GM21717 (cell line): ENCODE results near the gene USP24.
"Not testable (repeated sequence)": the region's sequence is repeated elsewhere in the genome, so short reads cannot be mapped to it uniquely, and the experiment has no call there.

Source experiments
- ATAC-seq: cut with Tn5 transposase; IDR thresholded peaks from one replicate; pipeline ENCODE4 v1.9.1; 2021; ENCODE audit warnings: mild to moderate bottlenecking, moderate library complexity; ENCODE audit not compliant: unreplicated experiment

The USP24 gene

GRCh38 chr1:55129194-55129728 lies 85.9 kb downstream of the USP24 start:
- ATAC-seq: no peak

- no peak for ATAC-seq
These were observed 86.7 kb downstream of the USP24 start for GRCh38 chr1:55128418-55128995.

- peak; percentile 81 for ATAC-seq
These were observed 87.3 kb downstream of the USP24 start for GRCh38 chr1:55127827-55128343.

- peak; percentile 48 for ATAC-seq
These were observed 90.7 kb downstream of the USP24 start for GRCh38 chr1:55124470-55124869.

- no peak for ATAC-seq
These were observed 94.6 kb downstream of the USP24 start for GRCh38 chr1:55120538-55120937.

- no peak for ATAC-seq
These were observed 96.4 kb downstream of the USP24 start for GRCh38 chr1:55118651-55119329.

- ATAC-seq: no peak
These were observed 97.2 kb downstream of the USP24 start for GRCh38 chr1:55117941-55118340.

GRCh38 chr1:55109005-55109404 lies 106.2 kb downstream of the USP24 start:
- not testable (repeated sequence) for ATAC-seq

GRCh38 chr1:55107101-55107500 lies 108.1 kb downstream of the USP24 start:
- no peak for ATAC-seq

GRCh38 chr1:55103891-55104290 lies 111.3 kb downstream of the USP24 start:
- ATAC-seq: no peak

GRCh38 chr1:55095095-55095494 lies 120.1 kb downstream of the USP24 start:
- ATAC-seq: no peak

GRCh38 chr1:55092475-55092874 lies 122.7 kb downstream of the USP24 start:
- ATAC-seq: no peak

- ATAC-seq: no peak
These were observed 125.5 kb downstream of the USP24 start for GRCh38 chr1:55089683-55090082.

GRCh38 chr1:55088413-55088812 lies 126.8 kb downstream of the USP24 start:
- no peak for ATAC-seq

GRCh38 chr1:55087439-55087838 lies 127.7 kb downstream of the USP24 start:
- no peak for ATAC-seq

GRCh38 chr1:55084257-55084656 lies 130.9 kb downstream of the USP24 start:
- no peak for ATAC-seq

GRCh38 chr1:55081905-55082296 lies 133.3 kb downstream of the USP24 start:
- no peak for ATAC-seq

GRCh38 chr1:55081188-55081904 lies 133.8 kb downstream of the USP24 start:
- no peak for ATAC-seq

GRCh38 chr1:55079651-55080050 lies 135.5 kb downstream of the USP24 start:
- ATAC-seq: no peak

GRCh38 chr1:55078470-55078869 lies 136.7 kb downstream of the USP24 start:
- no peak for ATAC-seq

GRCh38 chr1:55076356-55076755 lies 138.8 kb downstream of the USP24 start:
- ATAC-seq: no peak

- no peak for ATAC-seq
These were observed 140.7 kb downstream of the USP24 start for GRCh38 chr1:55074455-55074854.
